Endometrium (tissue), 2 donors: Measurements from ENCODE around the gene FNDC3A.
A peak's percentile ranks its signal among the peaks of the same experiment; 100 is the strongest.

Experiments used
- FAIRE-seq: peaks from 2 replicates; lab custom pipeline; 2012; peaks lifted over from hg19 to GRCh38; lab: Jason Lieb, UNC
- donor health status: control.
- donor health status: control.

Gene FNDC3A

GRCh38 chr13:49218493-49219051, 242.9 kb downstream of the FNDC3A start:
- FAIRE-seq: no peak

- no peak for FAIRE-seq
These were observed 243.9 kb downstream of the FNDC3A start for GRCh38 chr13:49219647-49220035.

GRCh38 chr13:49220036-49220855, 244.5 kb downstream of the FNDC3A start, which contains the start of gene MLNR:
MLNR (plus strand) TSS chr13:49220338; CDS start chr13:49220338, 0 bp downstream.
- FAIRE-seq: no peak

GRCh38 chr13:49220856-49221589, 245.3 kb downstream of the FNDC3A start:
- FAIRE-seq: no peak

GRCh38 chr13:49221590-49221965, 245.9 kb downstream of the FNDC3A start:
- FAIRE-seq: no peak

- no peak for FAIRE-seq
These were observed 249.7 kb downstream of the FNDC3A start for GRCh38 chr13:49225223-49226042.

GRCh38 chr13:49226613-49227012, 250.9 kb downstream of the FNDC3A start:
- FAIRE-seq: no peak

- FAIRE-seq: no peak
These were observed 259.0 kb downstream of the FNDC3A start for GRCh38 chr13:49234741-49235140.

GRCh38 chr13:49235856-49236431, 260.2 kb downstream of the FNDC3A start:
- FAIRE-seq: no peak

- no peak for FAIRE-seq
These were observed 262.9 kb downstream of the FNDC3A start for GRCh38 chr13:49238621-49239020.

- FAIRE-seq: no peak
These were observed 264.3 kb downstream of the FNDC3A start for GRCh38 chr13:49240017-49240416.

- no peak for FAIRE-seq
These were observed 265.6 kb downstream of the FNDC3A start for GRCh38 chr13:49241296-49241695.

- no peak for FAIRE-seq
These were observed 269.4 kb downstream of the FNDC3A start for GRCh38 chr13:49245101-49245500.

- no peak for FAIRE-seq
These were observed 271.3 kb downstream of the FNDC3A start for GRCh38 chr13:49246850-49247642.

- FAIRE-seq: peak; percentile 91
These were observed 272.2 kb downstream of the FNDC3A start, which contains the start of gene CDADC1 for GRCh38 chr13:49247643-49248621. CDADC1 (plus strand) TSS chr13:49247925; CDS start chr13:49248038, 113 bp downstream.

GRCh38 chr13:49248622-49249002, 272.9 kb downstream of the FNDC3A start:
- no peak for FAIRE-seq

GRCh38 chr13:49251326-49251725, 275.6 kb downstream of the FNDC3A start:
- FAIRE-seq: no peak

- no peak for FAIRE-seq
These were observed 277.6 kb downstream of the FNDC3A start for GRCh38 chr13:49253310-49253709.

- no peak for FAIRE-seq
These were observed 278.3 kb downstream of the FNDC3A start for GRCh38 chr13:49254007-49254406.

- FAIRE-seq: no peak
These were observed 281.1 kb downstream of the FNDC3A start for GRCh38 chr13:49256841-49257240.
